Duodenal mucosa (tissue), 2 donors: ENCODE measurements around the gene RGS10.
"Not testable (repeated sequence)": the region's sequence is repeated elsewhere in the genome, so short reads cannot be mapped to it uniquely, and the experiment has no call there.

Experiments
- H3K27ac ChIP-seq: one replicate; pipeline ENCODE4 v1.7.0; 2013; ENCODE audit warnings: low read depth, low read length
- H3K27me3 ChIP-seq, 2 donors: one replicate each; pipeline ENCODE4 v1.7.0; 2013; ENCODE audit warnings: low read length in 2 of 2, control low read depth in 1 of 2; ENCODE audit not compliant: insufficient read depth in 2 of 2, control insufficient read depth in 1 of 2
- H3K36me3 ChIP-seq, 2 donors: one replicate each; pipeline ENCODE4 v1.7.0; 2013; ENCODE audit warnings: low read length in 2 of 2, control low read depth in 1 of 2; ENCODE audit not compliant: insufficient read depth in 2 of 2, control insufficient read depth in 1 of 2
- H3K4me1 ChIP-seq, 2 donors: one replicate each; pipeline ENCODE4 v1.7.0; 2013; ENCODE audit warnings: low read length in 2 of 2, control low read depth in 1 of 2; ENCODE audit not compliant: insufficient read depth in 2 of 2, control insufficient read depth in 1 of 2
- H3K4me3 ChIP-seq, 2 donors: one replicate each; pipeline ENCODE4 v1.7.0; 2013; ENCODE audit warnings: low read length in 2 of 2, low read depth in 1 of 2
- H3K9ac ChIP-seq, 2 donors: one replicate each; pipeline ENCODE4 v1.7.0; 2013; ENCODE audit warnings: low read length in 2 of 2, low read depth in 1 of 2
- H3K9me3 ChIP-seq, 2 donors: one replicate each; pipeline ENCODE4 v1.7.0; 2013; ENCODE audit warnings: low read length in 2 of 2, control low read depth in 1 of 2; ENCODE audit not compliant: control insufficient read depth in 1 of 2

Gene RGS10

DNA sequence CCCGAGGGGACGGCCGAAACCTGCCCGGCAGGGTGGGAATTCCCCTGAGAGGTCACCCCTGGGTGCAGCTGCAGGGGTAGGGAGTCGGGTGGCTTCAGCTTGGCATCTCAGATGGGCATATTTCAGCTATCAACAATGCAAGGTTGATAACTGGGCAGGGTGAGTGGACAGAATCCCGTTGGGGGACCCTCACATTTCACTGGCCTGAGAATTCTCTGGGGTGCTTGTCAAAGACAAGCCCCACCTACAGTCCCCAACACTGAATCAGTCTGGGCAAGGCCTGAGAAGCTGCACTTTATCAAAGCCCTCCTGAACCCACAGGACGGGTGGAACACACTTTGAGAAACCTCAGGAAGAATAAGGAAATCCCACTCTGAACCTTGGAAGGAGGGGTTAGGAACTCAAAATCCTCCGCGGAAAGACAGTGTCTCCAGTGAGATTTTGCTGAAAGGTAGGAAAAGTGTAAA is 3.1 kb downstream of the RGS10 start:
- Histone ChIP-seq H3K9ac (peak overlapping the region in 1 of 2 donors; percentile 38), H3K4me3 (peak overlapping the region; percentile 9 to 43), H3K27ac (no peak overlapping the region), H3K36me3 (no peaks in the 10 kb centered on the region), H3K27me3 (no peaks in the 10 kb centered on the region), H3K4me1 (peaks cover 20 to 27% of the 10 kb centered on the region in 2 donors), H3K9me3 (no peaks in the 10 kb centered on the region)

DNA sequence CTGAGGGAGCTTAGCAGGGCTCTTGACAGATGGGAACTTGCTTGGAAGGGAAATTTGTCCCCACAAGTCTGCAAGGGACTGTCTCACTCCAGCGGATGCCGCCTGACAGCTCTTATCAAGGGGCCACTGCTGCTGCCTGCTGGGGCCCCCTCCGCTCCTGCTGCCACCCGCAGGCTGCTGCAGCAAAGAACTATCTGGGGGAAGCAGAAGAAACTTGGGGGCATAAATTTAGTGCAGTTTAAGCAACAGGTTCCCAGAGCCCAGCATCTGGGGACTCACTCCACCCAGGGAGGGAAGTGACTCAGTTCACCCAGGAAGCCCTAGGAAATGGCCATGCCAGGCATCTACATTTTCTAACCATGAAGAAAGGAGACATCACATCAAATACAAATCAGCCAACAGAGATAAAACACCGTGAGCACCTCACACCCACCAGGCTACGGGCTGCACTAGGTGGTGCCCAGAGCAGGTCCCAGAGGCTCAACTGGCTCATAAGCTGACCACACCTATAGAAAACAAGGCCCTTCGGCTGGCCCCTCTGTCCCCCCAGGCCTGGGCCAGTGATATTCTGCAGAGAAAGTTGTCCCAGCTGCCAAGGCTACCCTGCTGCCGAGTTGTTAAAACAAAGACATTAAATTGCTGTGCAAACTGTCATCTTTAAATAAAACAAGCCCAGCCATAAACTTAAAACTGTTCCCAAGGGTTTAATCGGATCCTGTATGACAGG is 3.7 kb downstream of the RGS10 start:
- no peaks in the 10 kb centered on the region for H3K36me3 ChIP-seq
- H3K27ac ChIP-seq, result no peak overlapping the region
- H3K27me3 ChIP-seq, result no peaks in the 10 kb centered on the region
- H3K9ac ChIP-seq, result peak overlapping the region in 1 of 2 donors; percentile 38
- H3K4me1 ChIP-seq, result peaks cover 20 to 25% of the 10 kb centered on the region in 2 donors
- peak overlapping the region; percentile 9 to 43 for H3K4me3 ChIP-seq
- H3K9me3 ChIP-seq, result no peaks in the 10 kb centered on the region

DNA sequence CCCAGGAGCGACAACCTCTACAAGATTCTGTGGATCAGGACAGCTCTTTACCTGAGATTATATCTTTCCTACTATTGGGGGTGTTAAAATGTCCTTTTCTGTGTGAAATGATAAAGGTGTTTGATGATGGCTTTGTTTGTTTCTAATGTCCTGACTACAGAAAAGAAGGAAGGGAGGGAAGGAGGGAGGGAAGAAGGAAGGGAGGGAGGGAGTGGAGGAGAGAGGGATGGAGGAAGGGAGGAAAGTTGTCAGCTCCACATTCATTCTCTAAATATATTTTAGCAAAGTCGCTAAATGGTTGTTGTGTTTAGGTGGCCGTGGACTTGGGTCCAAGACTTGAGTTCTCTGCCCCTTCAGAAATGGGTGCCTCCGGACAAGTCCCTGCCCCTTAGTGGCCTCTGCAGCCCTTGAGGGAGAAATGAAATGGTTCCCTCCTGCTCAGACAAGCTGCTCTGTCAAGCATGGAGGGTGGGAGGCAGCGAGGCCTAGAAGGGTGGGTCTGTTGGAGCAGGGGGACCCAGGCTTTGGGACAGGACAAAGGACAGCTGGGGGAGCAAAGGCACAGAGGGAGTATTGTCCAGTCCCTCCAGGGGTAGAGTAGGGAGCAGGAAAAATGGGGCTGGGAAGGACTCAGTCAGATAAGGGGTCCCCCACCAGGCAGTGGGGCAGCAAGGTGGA is 4.4 kb downstream of the RGS10 start:
- Histone ChIP-seq H3K9me3 (no peaks in the 10 kb centered on the region), H3K9ac (no peak overlapping the region), H3K36me3 (no peaks in the 10 kb centered on the region), H3K4me1 (peaks cover 20 to 23% of the 10 kb centered on the region in 2 donors), H3K27me3 (no peaks in the 10 kb centered on the region), H3K4me3 (no peak overlapping the region), H3K27ac (no peak overlapping the region)

DNA sequence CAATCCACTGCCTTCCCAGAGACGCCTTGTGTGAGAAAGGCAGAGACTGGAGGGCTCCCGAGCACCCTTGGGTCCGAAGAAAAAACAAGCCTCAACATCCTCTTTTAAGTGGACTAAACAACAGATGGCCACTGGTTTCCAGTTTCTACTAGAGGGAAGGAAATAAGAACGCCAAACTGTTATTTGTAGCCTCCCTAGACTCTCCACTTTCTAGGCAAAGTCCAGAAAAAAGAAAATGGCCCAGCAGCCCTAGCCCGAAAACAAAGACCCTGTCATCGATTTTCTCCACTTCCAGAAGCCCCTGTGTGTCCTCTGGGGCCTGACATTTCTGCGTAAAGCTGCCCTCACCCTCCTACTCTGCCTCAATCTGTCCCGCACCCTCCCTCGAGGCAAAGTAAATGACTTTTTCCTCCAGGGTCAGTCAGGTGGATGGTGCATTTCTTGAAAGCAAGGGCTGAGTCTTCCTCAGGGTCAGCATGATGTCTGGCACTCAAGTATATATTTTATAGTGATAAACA is 6.0 kb downstream of the RGS10 start:
- Histone ChIP-seq H3K9me3 (no peaks in the 10 kb centered on the region), H3K27ac (peak overlapping the region; percentile 10), H3K27me3 (no peaks in the 10 kb centered on the region), H3K4me3 (no peak overlapping the region), H3K36me3 (no peaks in the 10 kb centered on the region), H3K4me1 (peaks cover 16 to 23% of the 10 kb centered on the region in 2 donors), H3K9ac (peak overlapping the region in 1 of 2 donors; percentile 2)

GRCh38 chr10:119535837-119536507 is 6.5 kb downstream of the RGS10 start:
- no peak overlapping the region for H3K4me3 ChIP-seq
- H3K27me3 ChIP-seq, result no peaks in the 10 kb centered on the region
- H3K36me3 ChIP-seq, result no peaks in the 10 kb centered on the region
- H3K9me3 ChIP-seq, result no peaks in the 10 kb centered on the region
- H3K27ac ChIP-seq, result no peak overlapping the region
- peaks cover 16 to 23% of the 10 kb centered on the region in 2 donors for H3K4me1 ChIP-seq
- peak overlapping the region in 1 of 2 donors; percentile 2 for H3K9ac ChIP-seq

DNA sequence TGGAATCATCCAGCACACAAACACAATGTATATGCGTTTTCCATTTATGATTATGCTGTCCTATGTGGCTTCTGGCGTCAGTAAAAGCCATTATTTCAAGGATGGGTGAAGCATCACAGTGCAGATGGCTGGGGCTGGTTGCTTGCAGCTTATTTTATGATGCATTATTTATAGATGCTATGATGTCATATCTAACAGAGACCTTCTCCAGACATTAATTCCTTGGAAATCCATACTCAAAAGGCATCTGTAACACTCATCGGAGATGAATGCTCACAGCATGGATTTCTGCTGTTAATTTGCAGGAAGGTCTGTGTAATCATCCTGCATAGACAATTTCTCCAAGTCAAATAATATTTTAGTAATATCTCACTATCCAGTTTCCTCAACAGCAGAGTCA is 7.2 kb downstream of the RGS10 start:
- Histone ChIP-seq H3K9ac (no peak overlapping the region), H3K36me3 (no peaks in the 10 kb centered on the region), H3K9me3 (no peaks in the 10 kb centered on the region), H3K4me1 (peaks cover 16 to 19% of the 10 kb centered on the region in 2 donors), H3K27ac (no peak overlapping the region), H3K4me3 (no peak overlapping the region), H3K27me3 (no peaks in the 10 kb centered on the region)

GRCh38 chr10:119533473-119533872 is 9.0 kb downstream of the RGS10 start:
- no peaks in the 10 kb centered on the region for H3K36me3 ChIP-seq
- H3K9me3 ChIP-seq, result no peaks in the 10 kb centered on the region
- no peak overlapping the region for H3K9ac ChIP-seq
- H3K4me3 ChIP-seq, result no peak overlapping the region
- no peak overlapping the region for H3K27ac ChIP-seq
- peaks cover 9 to 11% of the 10 kb centered on the region in 2 donors for H3K4me1 ChIP-seq
- H3K27me3 ChIP-seq, result no peaks in the 10 kb centered on the region

DNA sequence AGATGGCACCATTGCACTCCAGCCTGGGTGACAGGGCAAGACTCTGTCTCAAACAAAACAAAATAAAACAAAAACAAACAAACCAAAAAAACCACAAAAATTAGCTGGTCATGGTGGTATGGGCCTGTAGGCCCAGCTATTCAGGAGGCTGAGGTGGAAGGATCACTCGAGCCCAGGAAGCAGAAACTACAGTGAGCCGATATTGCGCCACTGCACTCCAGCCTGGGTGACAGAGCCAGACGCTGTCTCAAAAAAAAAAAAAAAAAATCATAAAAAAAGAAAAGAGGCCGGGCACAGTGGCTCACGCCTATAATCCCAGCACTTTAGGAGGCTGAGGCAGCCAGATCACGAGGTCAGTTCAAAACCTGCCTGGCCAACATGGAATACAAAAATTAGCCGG is 9.7 kb downstream of the RGS10 start:
- not testable (repeated sequence) for H3K9ac ChIP-seq, H3K36me3 ChIP-seq, H3K27ac ChIP-seq, H3K4me3 ChIP-seq, H3K4me1 ChIP-seq, H3K27me3 ChIP-seq, H3K9me3 ChIP-seq

DNA sequence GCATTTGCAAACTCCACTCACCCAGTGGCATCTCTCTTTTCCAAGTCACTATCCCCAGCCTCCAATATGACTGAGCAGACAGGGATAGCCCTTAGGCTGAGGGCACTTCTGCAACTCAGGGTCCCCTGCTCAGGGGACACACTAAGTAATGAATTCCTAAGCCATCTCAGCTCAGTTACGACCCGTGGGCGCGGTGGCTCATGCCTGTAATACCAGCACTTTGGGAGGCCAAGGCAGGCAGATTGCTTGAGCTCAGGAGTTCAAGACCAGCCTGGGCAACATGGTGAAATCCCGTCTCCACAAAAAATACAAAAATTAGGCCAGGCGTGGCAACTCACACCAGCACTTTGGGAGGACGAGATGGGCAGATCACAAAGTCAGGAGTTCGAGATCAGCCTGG is 10.3 kb downstream of the RGS10 start:
- not testable (repeated sequence) for H3K9me3 ChIP-seq, H3K9ac ChIP-seq, H3K4me3 ChIP-seq, H3K36me3 ChIP-seq, H3K27me3 ChIP-seq, H3K4me1 ChIP-seq, H3K27ac ChIP-seq

DNA sequence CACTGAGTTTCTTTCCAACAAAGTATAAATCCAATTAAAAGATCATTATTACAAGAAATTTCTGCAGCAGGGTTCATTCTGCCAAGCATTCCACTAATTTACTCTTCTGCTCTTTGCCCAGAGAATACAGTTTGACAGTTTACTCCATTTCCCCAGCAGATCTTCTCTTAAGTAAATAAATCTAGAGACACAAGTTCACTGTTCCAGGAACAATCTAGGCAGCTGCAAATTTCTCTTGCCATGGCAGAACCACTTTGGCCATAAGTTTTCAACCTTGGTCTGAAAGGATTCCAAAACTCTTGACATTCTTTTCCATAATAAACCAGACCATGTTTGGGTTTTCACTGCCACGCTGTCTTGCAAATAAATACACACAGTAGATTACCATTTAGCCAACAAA is 11.5 kb downstream of the RGS10 start:
- H3K9ac ChIP-seq, result no peak overlapping the region
- H3K36me3 ChIP-seq, result peaks cover 0 to 4% of the 10 kb centered on the region in 2 donors
- H3K4me3 ChIP-seq, result no peak overlapping the region
- H3K4me1 ChIP-seq, result no peaks in the 10 kb centered on the region
- no peaks in the 10 kb centered on the region for H3K9me3 ChIP-seq
- H3K27ac ChIP-seq, result no peak overlapping the region
- no peaks in the 10 kb centered on the region for H3K27me3 ChIP-seq
